HG02678 (cell line): Measurements from ENCODE around the gene GLB1L2.
A peak's percentile ranks its signal among the peaks of the same experiment; 100 is the strongest.
"Not testable (repeated sequence)": the region's sequence is repeated elsewhere in the genome, so short reads cannot be mapped to it uniquely, and the experiment has no call there.

Experiments
- ATAC-seq: cut with Tn5 transposase; IDR thresholded peaks from one replicate; pipeline ENCODE4 v1.9.1; 2021; ENCODE audit warnings: mild to moderate bottlenecking, moderate library complexity; ENCODE audit not compliant: unreplicated experiment

The GLB1L2 gene

GRCh38 chr11:134331354-134332188 is at the start of gene GLB1L2:
Gene GLB1L2, plus strand, starts transcription at chr11:134331988. Its CDS starts 74 bp downstream, at chr11:134332062.
- ATAC-seq: peak; percentile 79

- ATAC-seq: no peak
Measured at GRCh38 chr11:134282121-134283045, 49.4 kb upstream of the GLB1L2 start.

GRCh38 chr11:134283461-134284230 is 48.1 kb upstream of the GLB1L2 start:
- no peak for ATAC-seq

GRCh38 chr11:134284349-134284748 is 47.4 kb upstream of the GLB1L2 start:
- not testable (repeated sequence) for ATAC-seq

GRCh38 chr11:134287561-134287960 is 44.2 kb upstream of the GLB1L2 start:
- ATAC-seq: no peak

- no peak for ATAC-seq
Measured at GRCh38 chr11:134288486-134288885, 43.3 kb upstream of the GLB1L2 start.

GRCh38 chr11:134289167-134289566 is 42.6 kb upstream of the GLB1L2 start:
- ATAC-seq: no peak

GRCh38 chr11:134289789-134290188 is 42.0 kb upstream of the GLB1L2 start:
- ATAC-seq: no peak

GRCh38 chr11:134290646-134291045 is 41.1 kb upstream of the GLB1L2 start:
- no peak for ATAC-seq

- no peak for ATAC-seq
Measured at GRCh38 chr11:134291196-134291595, 40.6 kb upstream of the GLB1L2 start.

GRCh38 chr11:134292661-134293060 is 39.1 kb upstream of the GLB1L2 start:
- no peak for ATAC-seq

- no peak for ATAC-seq
Measured at GRCh38 chr11:134293119-134294113, 38.4 kb upstream of the GLB1L2 start.

- ATAC-seq: no peak
Measured at GRCh38 chr11:134294664-134295063, 37.1 kb upstream of the GLB1L2 start.

- ATAC-seq: no peak
Measured at GRCh38 chr11:134312223-134312622, 19.6 kb upstream of the GLB1L2 start.

- no peak for ATAC-seq
Measured at GRCh38 chr11:134312807-134313206, 19.0 kb upstream of the GLB1L2 start.

- no peak for ATAC-seq
Measured at GRCh38 chr11:134313379-134313778, 18.4 kb upstream of the GLB1L2 start.

- ATAC-seq: no peak
Measured at GRCh38 chr11:134313821-134314607, 17.8 kb upstream of the GLB1L2 start.

GRCh38 chr11:134317103-134317502 is 14.7 kb upstream of the GLB1L2 start:
- ATAC-seq: no peak

GRCh38 chr11:134321373-134321772 is 10.4 kb upstream of the GLB1L2 start:
- ATAC-seq: not testable (repeated sequence)
